HepG2 (cell line): Measurements from ENCODE around the gene CGNL1. TPM values are rescaled to one million over a fixed set of nuclear protein-coding genes. Genes with fewer than 3 reads are reported as not detected.

Experiments
- ATAC-seq: fragments of 200-7000 bp; cut with Tn5 transposase; 3 replicates; pipeline ENCODE4 v1.9.1; 2020; ENCODE audit warnings: mild to moderate bottlenecking, moderate library complexity
- BruUV-seq: library from RNA; stranded (reverse); fragments of 400-500 nt; replicated peaks from 2 replicates; lab custom pipeline; 2021; lab: Mats Ljungman, UMichigan
- CTCF ChIA-PET: fragments of 300-600 bp; formaldehyde crosslinking; extraction: SDS; loops from one replicate; lab custom pipeline; 2021; ENCODE audit warnings: low total read pairs, inconsistent platforms, low intra/inter-chr PET ratio; lab: Yijun Ruan, JAX
- POLR2A ChIA-PET: fragments of 350-600 bp; sonication (Branson Sonifier 250); formaldehyde crosslinking; loops from one replicate; lab custom pipeline; 2020; ENCODE audit warnings: antibody characterized with exemption, inconsistent platforms; lab: Yijun Ruan, JAX
- DNase-seq: peaks from one replicate; pipeline ENCODE4 v3.0.0-alpha.2; 2015; ENCODE audit warnings: low spot score
- FAIRE-seq: peaks from 3 replicates; lab custom pipeline; 2011; peaks lifted over from hg19 to GRCh38; lab: Jason Lieb, UNC
- H2AFZ ChIP-seq: one replicate; pipeline ENCODE4 v1.6.1; 2011; ENCODE audit warnings: low read length, inconsistent platforms
- H3K27ac ChIP-seq: fragments of 300-600 bp; 3 replicates; pipeline ENCODE4 v1.8.0; 2011; ENCODE audit warnings: mixed run types, mild to moderate bottlenecking, mixed read lengths, low read length, inconsistent platforms; ENCODE audit not compliant: insufficient read depth; ENCODE audit errors: extremely low read length
- H3K27me3 ChIP-seq, 2 experiments: fragments of 200-600 bp in 1 of 2; 2 replicates in 1 of 2; 3 replicates in 1 of 2; pipeline versions ENCODE4 v1.6.0 to v1.8.0; 2011; ENCODE audit warnings: low read length in 2 of 2, mild to moderate bottlenecking in 2 of 2, moderate library complexity in 2 of 2, inconsistent platforms in 1 of 2; ENCODE audit not compliant: insufficient read depth in 2 of 2, control insufficient read depth in 1 of 2
- H3K36me3 ChIP-seq, 2 experiments: fragments of 200-600 bp in 1 of 2; replicated peaks in 1 of 2; 2 replicates in 1 of 2; 3 replicates in 1 of 2; pipeline versions ENCODE4 v1.5.1 to v1.8.0; 2011; ENCODE audit warnings: low read length in 2 of 2, inconsistent platforms in 1 of 2; ENCODE audit not compliant: insufficient read depth in 2 of 2, control insufficient read depth in 1 of 2
- H3K4me1 ChIP-seq: 2 replicates; pipeline ENCODE4 v1.5.1; 2012; ENCODE audit warnings: low read length, inconsistent platforms; ENCODE audit not compliant: insufficient read depth
- H3K4me2 ChIP-seq: 2 replicates; pipeline ENCODE4 v1.6.0; 2011; ENCODE audit warnings: low read depth, low read length, inconsistent platforms
- H3K4me3 ChIP-seq, 3 experiments: fragments of 200-600 bp in 1 of 3; sonication (generic), shearing (Covaris generic) in 1 of 3; replicated peaks in 1 of 3; 2 replicates each; pipeline ENCODE4 v1.5.1; 2011 to 2016; ENCODE audit warnings: low read length in 3 of 3, inconsistent platforms in 2 of 3, low read depth in 2 of 3, mild to moderate bottlenecking in 2 of 3, control low read depth in 1 of 3, mixed read lengths in 1 of 3; ENCODE audit not compliant: insufficient read depth in 1 of 3
- H3K79me2 ChIP-seq: one replicate; pipeline ENCODE4 v1.6.1; 2011; ENCODE audit warnings: low read length, inconsistent platforms; ENCODE audit not compliant: insufficient read depth
- H3K9ac ChIP-seq: 2 replicates; pipeline ENCODE4 v1.6.0; 2011; ENCODE audit warnings: mild to moderate bottlenecking, low read depth, low read length, inconsistent platforms; ENCODE audit not compliant: insufficient read depth
- H3K9me3 ChIP-seq: 2 replicates; pipeline ENCODE4 v1.5.1; 2012; ENCODE audit warnings: mild to moderate bottlenecking, low read length
- H4K20me1 ChIP-seq: 2 replicates; pipeline ENCODE4 v1.6.0; 2011; ENCODE audit warnings: inconsistent platforms, mild to moderate bottlenecking, low read length, moderate library complexity; ENCODE audit not compliant: insufficient read depth
- EED ChIP-seq: sonication (generic); formaldehyde crosslinking; IDR thresholded peaks from 2 replicates; pipeline ENCODE4 v1.5.0; 2020; ENCODE audit warnings: mild to moderate bottlenecking, missing genetic modification reagents
- ELF3 ChIP-seq: IDR thresholded peaks from 2 replicates; pipeline ENCODE4 v1.6.1; 2016; ENCODE audit warnings: missing genetic modification reagents, missing compliant biosample characterization
- HDAC6 ChIP-seq: fragments of 200-600 bp; sonication (generic); IDR thresholded peaks from 2 replicates; pipeline ENCODE4 v1.7.0; 2017; ENCODE audit warnings: mild to moderate bottlenecking, antibody characterized with exemption, low read length, low read depth
- HOXD1 ChIP-seq: sonication (generic); formaldehyde crosslinking; IDR thresholded peaks from 2 replicates; pipeline ENCODE4 v1.5.0; 2020; ENCODE audit warnings: missing genetic modification reagents
- KDM1A ChIP-seq: IDR thresholded peaks from 2 replicates; pipeline ENCODE4 v1.6.1; 2016; ENCODE audit warnings: missing compliant biosample characterization
- POLR2AphosphoS2 ChIP-seq: IDR thresholded peaks from 2 replicates; pipeline ENCODE4 v1.6.1; 2011; ENCODE audit warnings: low read depth, low read length, improper control_type of control experiment
- SIX4 ChIP-seq: sonication (generic); formaldehyde crosslinking; IDR thresholded peaks from 2 replicates; pipeline ENCODE4 v1.4.0; 2020; ENCODE audit warnings: missing genetic modification reagents
- SP140L ChIP-seq: sonication (generic); formaldehyde crosslinking; IDR thresholded peaks from 2 replicates; pipeline ENCODE4 v1.4.0; 2020; ENCODE audit warnings: missing genetic modification reagents, borderline replicate concordance
- TP53 ChIP-seq: sonication (generic); formaldehyde crosslinking; conservative IDR thresholded peaks from 2 replicates; pipeline ENCODE4 v1.4.0; 2020; ENCODE audit warnings: missing genetic modification reagents
- ZNF232 ChIP-seq: sonication (generic); formaldehyde crosslinking; IDR thresholded peaks from 2 replicates; pipeline ENCODE4 v1.4.0; 2020; ENCODE audit warnings: missing genetic modification reagents, borderline replicate concordance
- ZNF263 ChIP-seq: sonication (generic); formaldehyde crosslinking; IDR thresholded peaks from 2 replicates; pipeline ENCODE4 v1.4.0; 2020; ENCODE audit warnings: missing genetic modification reagents
- ZNF703 ChIP-seq: sonication (generic); formaldehyde crosslinking; IDR thresholded peaks from 2 replicates; pipeline ENCODE4 v1.5.1; 2020; ENCODE audit warnings: missing genetic modification reagents, mild to moderate bottlenecking, moderate library complexity, borderline replicate concordance
- ZNF737 ChIP-seq: sonication (generic); formaldehyde crosslinking; IDR thresholded peaks from 2 replicates; pipeline ENCODE4 v1.5.0; 2020; ENCODE audit warnings: missing genetic modification reagents, mild to moderate bottlenecking, borderline replicate concordance
- ZNF879 ChIP-seq: sonication (generic); formaldehyde crosslinking; IDR thresholded peaks from 2 replicates; pipeline ENCODE4 v1.8.1; 2023; ENCODE audit warnings: missing genetic modification reagents
- WGBS: methylation state at CpG from one replicate; pipeline ENCODE4 v1.1.6; 2017; ENCODE audit warnings: low lambda C conversion rate; 5-methylcytosine and 5-hydroxymethylcytosine counted together
- in situ Hi-C: cut with HindIII; loops from 2 replicates; pipeline ENCODE4 v1.10.0; 2017; ENCODE audit warnings: low pct_unique_long_range_greater_than_20kb; ENCODE audit not compliant: extremely low pct_ligation_motif_present
- intact Hi-C: fragments of 100-400 bp; cut with micrococcal nuclease; formaldehyde crosslinking; loops from one replicate; pipeline ENCODE4 v1.10.0; 2022; ENCODE audit not compliant: unreplicated experiment
- polyA plus RNA-seq, 8 experiments: library from polyadenylated mRNA; depleted of rRNA in 3 of 8; stranded (reverse) in 7 of 8; unstranded in 1 of 8; fragments of >200 nt; fragmentation: Illumina TruSeq in 4 of 8; extraction: Trizol in 4 of 8; gene quantifications; 2 replicates each; pipeline versions ENCODE4 v1.2.1 to v1.2.3, GENCODE V29; 2011 to 2016; ENCODE audit warnings: low read depth in 4 of 8, missing spikeins in 1 of 8, mixed read lengths in 1 of 8; ENCODE audit not compliant: insufficient read depth in 1 of 8
- total RNA-seq, 5 experiments: library from RNA; depleted of rRNA; stranded (reverse); fragments of >200 nt; fragmentation: Illumina TruSeq; extraction: Trizol; gene quantifications; 2 replicates each; pipeline ENCODE4 v1.2.3, GENCODE V29; 2016; ENCODE audit warnings: low read depth in 1 of 5
- TF ChIP-seq, protein P1 (sequence below): sonication (generic); formaldehyde crosslinking; IDR thresholded peaks from 2 replicates; pipeline ENCODE4 v1.4.0; 2020; ENCODE audit warnings: mild to moderate bottlenecking, missing genetic modification reagents
- TF ChIP-seq, protein P2 (sequence below): sonication (generic); formaldehyde crosslinking; IDR thresholded peaks from 2 replicates; pipeline ENCODE4 v1.8.0; 2022; ENCODE audit warnings: missing genetic modification reagents, low read depth, mild to moderate bottlenecking, borderline replicate concordance
- TF ChIP-seq, protein P3 (sequence below): sonication (generic); formaldehyde crosslinking; IDR thresholded peaks from 2 replicates; pipeline ENCODE4 v1.4.0; 2020; ENCODE audit warnings: mild to moderate bottlenecking, missing genetic modification reagents

CGNL1 gene
- total and polyA plus RNA-seq, 2 of the 13 experiments (the other 11 are each of a cell fraction or from before 2014, with no cell fraction given) = 5.6 to 15.6 TPM

DNA sequence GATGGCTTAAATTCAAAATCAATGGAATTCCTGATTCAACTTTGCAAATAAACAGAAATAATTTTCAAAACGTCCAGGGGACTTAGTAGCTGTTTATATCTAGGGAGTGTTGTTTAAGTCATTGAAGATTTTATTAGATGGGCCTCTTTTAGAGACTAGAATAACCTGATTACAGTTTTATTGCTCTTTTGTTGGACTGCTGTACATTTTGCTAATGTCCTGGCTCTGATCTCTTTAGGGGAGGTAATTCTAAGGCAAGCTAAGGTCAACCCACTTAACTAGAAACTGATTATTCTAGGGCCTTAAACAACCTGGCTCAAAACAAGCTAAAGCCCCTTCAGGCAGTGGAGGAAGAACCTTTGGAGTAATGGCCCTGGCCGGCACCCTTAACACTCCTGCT, 153.4 kb downstream of the CGNL1 start:
- ATAC-seq = no peak
- H3K9ac ChIP-seq = no peak overlapping the region
- TF ChIP-seq ZNF703 (no peak), ZNF232 (CRISPR knock-in tag) (no peak), SP140L (CRISPR knock-in tag) (no peak), SIX4 (CRISPR knock-in tag) (no peak), HDAC6 (no peak), KDM1A (CRISPR knock-in tag) (no peak), ZNF263 (CRISPR knock-in tag) (no peak), ZNF879 (no peak), EED (no peak), ELF3 (CRISPR knock-in tag) (no peak), TP53 (CRISPR knock-in tag) (no peak), ZNF737 (CRISPR knock-in tag) (no peak), HOXD1 (CRISPR knock-in tag) (no peak), POLR2AphosphoS2 (no peak)
- TF ChIP-seq, protein P1, sequence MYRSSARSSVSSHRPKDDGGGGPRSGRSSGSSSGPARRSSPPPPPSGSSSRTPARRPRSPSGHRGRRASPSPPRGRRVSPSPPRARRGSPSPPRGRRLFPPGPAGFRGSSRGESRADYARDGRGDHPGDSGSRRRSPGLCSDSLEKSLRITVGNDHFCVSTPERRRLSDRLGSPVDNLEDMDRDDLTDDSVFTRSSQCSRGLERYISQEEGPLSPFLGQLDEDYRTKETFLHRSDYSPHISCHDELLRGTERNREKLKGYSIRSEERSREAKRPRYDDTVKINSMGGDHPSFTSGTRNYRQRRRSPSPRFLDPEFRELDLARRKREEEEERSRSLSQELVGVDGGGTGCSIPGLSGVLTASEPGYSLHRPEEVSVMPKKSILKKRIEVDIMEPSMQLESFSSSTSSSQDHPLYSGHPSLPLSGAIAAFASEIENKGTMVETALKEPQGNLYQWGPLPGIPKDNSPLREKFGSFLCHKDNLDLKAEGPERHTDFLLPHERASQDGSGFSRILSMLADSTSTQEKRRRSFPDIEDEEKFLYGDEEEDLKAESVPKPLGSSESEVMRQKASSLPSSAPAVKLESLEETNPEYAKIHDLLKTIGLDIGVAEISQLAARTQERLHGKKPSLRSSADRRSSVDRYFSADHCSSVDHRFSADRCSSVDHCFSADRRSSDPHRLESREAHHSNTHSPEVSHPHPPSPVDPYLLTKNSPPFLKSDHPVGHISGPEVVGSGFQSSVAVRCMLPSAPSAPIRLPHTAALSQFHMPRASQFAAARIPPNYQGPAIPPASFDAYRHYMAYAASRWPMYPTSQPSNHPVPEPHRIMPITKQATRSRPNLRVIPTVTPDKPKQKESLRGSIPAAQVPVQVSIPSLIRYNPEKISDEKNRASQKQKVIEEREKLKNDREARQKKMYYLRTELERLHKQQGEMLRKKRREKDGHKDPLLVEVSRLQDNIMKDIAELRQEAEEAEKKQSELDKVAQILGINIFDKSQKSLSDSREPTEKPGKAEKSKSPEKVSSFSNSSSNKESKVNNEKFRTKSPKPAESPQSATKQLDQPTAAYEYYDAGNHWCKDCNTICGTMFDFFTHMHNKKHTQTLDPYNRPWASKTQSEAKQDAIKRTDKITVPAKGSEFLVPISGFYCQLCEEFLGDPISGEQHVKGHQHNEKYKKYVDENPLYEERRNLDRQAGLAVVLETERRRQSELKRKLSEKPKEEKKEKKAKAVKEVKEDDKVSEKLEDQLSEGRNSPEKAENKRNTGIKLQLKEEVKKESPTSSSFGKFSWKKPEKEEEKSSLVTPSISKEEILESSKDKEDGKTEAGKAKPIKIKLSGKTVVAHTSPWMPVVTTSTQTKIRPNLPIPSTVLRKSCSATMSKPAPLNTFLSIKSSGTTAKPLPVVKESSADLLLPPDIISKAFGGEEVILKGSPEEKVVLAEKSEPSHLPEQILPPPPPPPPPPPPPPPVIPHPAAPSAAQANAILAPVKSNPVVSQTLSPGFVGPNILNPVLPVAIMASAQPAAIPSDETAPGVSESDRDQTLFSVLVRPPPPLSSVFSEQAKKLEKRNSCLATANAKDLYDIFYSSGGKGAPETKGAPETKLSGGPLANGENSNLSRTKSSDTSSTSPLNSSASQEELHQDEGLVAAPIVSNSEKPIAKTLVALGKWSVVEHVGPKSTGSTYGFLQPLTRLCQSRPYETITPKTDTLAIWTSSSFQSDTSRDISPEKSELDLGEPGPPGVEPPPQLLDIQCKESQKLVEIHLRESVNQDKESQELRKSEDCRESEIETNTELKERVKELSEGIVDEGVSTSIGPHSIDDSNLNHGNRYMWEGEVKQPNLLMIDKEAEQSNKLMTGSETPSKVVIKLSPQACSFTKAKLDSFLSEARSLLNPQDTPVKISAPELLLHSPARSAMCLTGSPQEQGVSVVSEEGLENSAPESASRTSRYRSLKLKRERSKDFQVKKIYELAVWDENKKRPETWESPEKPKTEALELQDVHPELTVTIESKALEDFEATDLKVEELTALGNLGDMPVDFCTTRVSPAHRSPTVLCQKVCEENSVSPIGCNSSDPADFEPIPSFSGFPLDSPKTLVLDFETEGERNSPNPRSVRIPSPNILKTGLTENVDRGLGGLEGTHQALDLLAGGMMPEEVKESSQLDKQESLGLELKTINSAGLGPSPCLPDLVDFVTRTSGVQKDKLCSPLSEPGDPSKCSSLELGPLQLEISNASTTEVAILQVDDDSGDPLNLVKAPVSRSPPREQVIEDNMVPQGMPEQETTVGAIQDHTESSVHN (CRISPR knock-in tag) = no peak
- TF ChIP-seq, protein P2, sequence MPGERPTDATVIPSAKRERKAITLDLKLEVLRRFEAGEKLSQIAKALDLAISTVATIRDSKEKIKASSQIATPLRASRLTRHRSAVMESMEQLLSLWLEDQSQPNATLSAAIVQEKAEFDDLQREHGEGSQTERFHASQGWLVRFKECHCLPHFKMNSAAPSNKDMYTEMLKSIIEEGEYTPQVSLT (CRISPR knock-in tag) = no peak
- TF ChIP-seq, protein P3, sequence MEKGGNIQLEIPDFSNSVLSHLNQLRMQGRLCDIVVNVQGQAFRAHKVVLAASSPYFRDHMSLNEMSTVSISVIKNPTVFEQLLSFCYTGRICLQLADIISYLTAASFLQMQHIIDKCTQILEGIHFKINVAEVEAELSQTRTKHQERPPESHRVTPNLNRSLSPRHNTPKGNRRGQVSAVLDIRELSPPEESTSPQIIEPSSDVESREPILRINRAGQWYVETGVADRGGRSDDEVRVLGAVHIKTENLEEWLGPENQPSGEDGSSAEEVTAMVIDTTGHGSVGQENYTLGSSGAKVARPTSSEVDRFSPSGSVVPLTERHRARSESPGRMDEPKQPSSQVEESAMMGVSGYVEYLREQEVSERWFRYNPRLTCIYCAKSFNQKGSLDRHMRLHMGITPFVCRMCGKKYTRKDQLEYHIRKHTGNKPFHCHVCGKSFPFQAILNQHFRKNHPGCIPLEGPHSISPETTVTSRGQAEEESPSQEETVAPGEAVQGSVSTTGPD (CRISPR knock-in tag) = no peak
- no peaks in the 10 kb centered on the region for H3K9me3 ChIP-seq
- no peak for FAIRE-seq
- peaks cover 6 to 32% of the 10 kb centered on the region in 2 experiments; a peak in 4 of 5 replicates for H3K36me3 ChIP-seq
- intact Hi-C loops (loop anchor here (5.0 kb wide), 1 partner anchor 52 kb away; no protein-coding TSS in a partner anchor), in situ Hi-C loops (loop anchor here (25.0 kb wide), 3 partner anchors 367 to 1042 kb away; no protein-coding TSS in a partner anchor)
- H3K79me2 ChIP-seq = no peaks in the 10 kb centered on the region
- no peak overlapping the region for H3K27ac ChIP-seq
- BruUV-seq = no TSS peak
- no peaks in the 10 kb centered on the region for H3K4me1 ChIP-seq
- H3K27me3 ChIP-seq = no peaks in the 10 kb centered on the region
- H4K20me1 ChIP-seq = no peaks in the 10 kb centered on the region
- ChIA-PET CTCF (interaction anchor here (1.1 kb wide), 1 partner anchor 189 kb away, joined by 4 read pairs; no protein-coding TSS in a partner anchor), POLR2A (no interaction called here)
- no peak for DNase-seq
- H3K4me2 ChIP-seq = no peak overlapping the region
- WGBS = 49% methylated on average over 2 of the region's 2 CpGs
- no peak overlapping the region for H3K4me3 ChIP-seq
- H2AFZ ChIP-seq = no peak overlapping the region
